GM10266 (cell line): ENCODE results near the gene NKAIN2.

Source experiments
- DNase-seq: peaks from one replicate; pipeline ENCODE4 v3.0.0; 2012; ENCODE audit errors: extremely low spot score
- TF ChIP-seq, protein P1 (sequence below): IDR thresholded peaks from 2 replicates; pipeline ENCODE4 v1.5.1; 2012; ENCODE audit warnings: mild to moderate bottlenecking, low read depth; ENCODE audit not compliant: control insufficient read depth, insufficient read depth; ENCODE audit errors: missing control alignments

NKAIN2 gene

DNA sequence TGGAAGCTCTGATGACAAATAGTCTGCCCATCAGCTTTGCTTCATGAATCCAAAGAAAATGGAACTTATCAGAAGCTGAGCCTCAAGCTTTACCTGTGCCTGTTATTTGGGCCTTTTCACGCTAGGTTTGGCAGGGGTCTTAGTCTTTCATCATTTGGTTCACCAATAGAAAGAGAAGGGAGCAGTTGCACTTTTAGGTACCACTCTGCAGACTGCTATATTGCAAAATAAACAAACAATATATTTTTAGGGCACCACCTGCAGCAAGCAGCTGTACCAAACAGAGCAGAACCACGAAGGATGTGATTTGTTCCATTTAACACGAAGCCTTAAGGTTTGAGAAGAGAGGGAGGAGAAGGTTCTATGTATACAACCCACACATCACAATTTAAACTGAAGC lies 867.1 kb downstream of the NKAIN2 start:
- TF ChIP-seq, protein P1, sequence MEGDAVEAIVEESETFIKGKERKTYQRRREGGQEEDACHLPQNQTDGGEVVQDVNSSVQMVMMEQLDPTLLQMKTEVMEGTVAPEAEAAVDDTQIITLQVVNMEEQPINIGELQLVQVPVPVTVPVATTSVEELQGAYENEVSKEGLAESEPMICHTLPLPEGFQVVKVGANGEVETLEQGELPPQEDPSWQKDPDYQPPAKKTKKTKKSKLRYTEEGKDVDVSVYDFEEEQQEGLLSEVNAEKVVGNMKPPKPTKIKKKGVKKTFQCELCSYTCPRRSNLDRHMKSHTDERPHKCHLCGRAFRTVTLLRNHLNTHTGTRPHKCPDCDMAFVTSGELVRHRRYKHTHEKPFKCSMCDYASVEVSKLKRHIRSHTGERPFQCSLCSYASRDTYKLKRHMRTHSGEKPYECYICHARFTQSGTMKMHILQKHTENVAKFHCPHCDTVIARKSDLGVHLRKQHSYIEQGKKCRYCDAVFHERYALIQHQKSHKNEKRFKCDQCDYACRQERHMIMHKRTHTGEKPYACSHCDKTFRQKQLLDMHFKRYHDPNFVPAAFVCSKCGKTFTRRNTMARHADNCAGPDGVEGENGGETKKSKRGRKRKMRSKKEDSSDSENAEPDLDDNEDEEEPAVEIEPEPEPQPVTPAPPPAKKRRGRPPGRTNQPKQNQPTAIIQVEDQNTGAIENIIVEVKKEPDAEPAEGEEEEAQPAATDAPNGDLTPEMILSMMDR: no peak
- DNase-seq: no peak

DNA sequence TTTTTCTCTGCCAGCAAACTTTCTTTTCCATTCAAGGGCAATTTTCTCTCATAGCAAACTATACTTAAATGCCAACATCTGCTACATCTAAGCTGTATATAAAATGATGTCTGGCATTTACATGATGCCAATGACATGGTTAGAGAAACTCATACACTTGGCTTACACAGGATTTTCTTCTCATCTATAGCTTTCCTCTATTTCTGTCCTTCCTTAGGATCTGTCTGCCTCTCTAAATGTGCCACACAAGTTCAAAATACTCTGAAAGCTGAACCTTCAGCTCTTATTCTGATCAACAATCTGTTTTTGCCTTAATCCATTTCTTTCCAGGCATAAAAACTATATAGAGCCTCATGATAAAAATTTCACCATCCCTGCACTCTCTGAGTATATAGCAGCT lies 867.7 kb downstream of the NKAIN2 start:
- no peak for DNase-seq
- TF ChIP-seq, protein P1: no peak

DNA sequence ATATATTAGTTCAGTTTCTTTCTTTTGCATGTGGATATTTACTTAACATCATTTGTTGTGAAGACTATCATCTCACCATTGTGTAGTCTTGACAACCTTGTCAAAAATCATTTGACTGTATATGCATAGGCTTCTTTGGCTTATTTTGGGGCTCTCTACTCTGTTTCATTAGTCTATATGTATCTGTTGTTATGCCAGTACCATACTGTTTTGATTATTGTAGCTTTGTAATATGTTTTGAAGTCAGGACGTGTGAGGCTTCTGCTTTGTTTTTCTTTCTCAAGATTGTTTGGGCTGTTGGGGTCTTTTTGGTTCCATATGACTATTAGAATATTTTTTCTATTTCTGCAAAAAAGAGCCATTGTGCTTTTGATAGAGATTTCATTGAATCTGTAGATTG lies 870.4 kb downstream of the NKAIN2 start:
- DNase-seq: no peak
- TF ChIP-seq, protein P1: no peak

DNA sequence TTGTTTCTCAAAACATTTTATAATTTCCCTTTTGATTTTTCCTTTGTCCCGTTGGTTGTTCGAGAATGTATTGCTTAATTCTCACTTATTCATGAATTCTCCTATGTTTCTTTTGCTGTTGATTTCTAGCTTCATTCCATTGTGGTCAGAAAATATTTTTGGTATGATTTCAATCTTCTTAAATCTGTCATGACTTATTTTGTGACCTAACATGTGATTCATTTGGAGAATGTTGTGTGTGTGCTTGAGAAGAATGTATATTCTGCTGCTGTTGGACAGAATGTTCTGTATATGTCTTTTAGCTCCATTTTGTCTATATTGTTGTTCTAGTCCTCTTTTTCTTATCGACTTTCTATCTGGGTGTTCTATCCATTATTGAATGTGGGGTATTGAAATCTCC lies 872.4 kb downstream of the NKAIN2 start:
- DNase-seq: no peak
- TF ChIP-seq, protein P1: no peak

DNA sequence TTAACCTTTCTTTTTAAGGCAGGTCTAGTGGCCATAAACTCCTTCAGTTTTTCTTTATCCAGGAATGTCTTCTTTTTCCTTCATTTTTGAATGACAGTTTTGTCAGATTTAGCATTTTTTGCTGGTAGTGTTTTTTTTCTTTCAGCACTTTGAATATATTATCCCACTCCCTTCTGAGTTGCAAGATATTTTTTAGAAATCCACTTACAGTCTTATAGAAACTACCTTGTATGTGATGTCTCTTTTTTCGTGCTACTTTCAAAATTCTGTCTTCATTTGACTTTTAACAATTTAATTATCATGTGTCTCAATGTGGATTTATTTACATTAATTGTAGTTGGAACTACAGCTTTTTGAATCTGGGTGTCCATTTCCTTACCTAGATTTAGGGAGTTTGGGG lies 874.2 kb downstream of the NKAIN2 start:
- no peak for DNase-seq
- TF ChIP-seq, protein P1: no peak

DNA sequence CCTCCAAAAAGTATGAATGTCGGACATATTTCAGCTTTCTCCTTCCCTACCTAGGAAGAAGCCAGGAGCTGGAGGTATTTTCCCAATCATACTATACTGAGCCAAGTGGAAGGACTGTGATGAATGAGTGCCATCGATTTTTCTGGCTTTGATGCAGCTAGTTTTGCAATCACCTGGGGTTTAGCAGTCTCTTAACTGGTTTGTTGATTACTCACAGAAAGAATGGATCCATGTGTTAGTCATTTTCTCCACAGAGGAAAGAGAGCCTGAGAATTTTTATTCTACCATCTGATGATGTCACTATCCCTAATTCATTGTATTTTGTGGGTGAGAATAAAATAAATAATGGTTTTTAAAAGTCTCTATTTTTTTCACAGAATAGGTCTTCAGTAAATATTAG lies 875.7 kb downstream of the NKAIN2 start:
- no peak for DNase-seq
- TF ChIP-seq, protein P1: no peak

DNA sequence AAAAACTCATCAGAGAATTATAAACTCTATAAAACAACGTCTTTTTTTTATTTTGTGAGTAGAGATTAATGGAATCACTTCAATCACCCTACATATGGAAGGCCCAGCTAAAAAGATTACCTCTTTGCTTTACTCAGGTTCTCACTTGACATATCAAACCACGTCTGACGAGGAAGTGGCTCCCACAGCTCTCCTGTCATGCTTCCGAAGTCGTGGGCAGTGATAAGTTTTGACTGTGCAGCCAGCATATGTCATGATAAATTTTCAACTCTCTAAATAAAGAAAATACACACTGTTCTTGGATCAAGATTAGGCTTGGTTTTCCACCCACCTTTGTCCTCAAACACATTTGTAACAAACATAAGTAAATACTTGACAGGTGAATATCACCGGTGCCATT lies 879.1 kb downstream of the NKAIN2 start:
- TF ChIP-seq, protein P1: no peak

More for the DNA sequence above, 879.1 kb downstream of the NKAIN2 start:
- DNase-seq: no peak
